Dermis blood vessel endothelial cell (primary cell): ENCODE data around the gene ANKLE2. TPM values are rescaled to one million over a fixed set of nuclear protein-coding genes. Genes with fewer than 3 reads are reported as not detected.
"Not testable (repeated sequence)": the region's sequence is repeated elsewhere in the genome, so short reads cannot be mapped to it uniquely, and the experiment has no call there.

Experiments used
- DNase-seq: peaks from one replicate; pipeline ENCODE4 v3.0.0; 2010
- total RNA-seq: library from RNA; depleted of rRNA; stranded (reverse); fragments of >200 nt; gene quantifications from 2 replicates; pipeline ENCODE4 v1.2.3, GENCODE V29; 2014

Gene ANKLE2
- 51.6 and 61.6 TPM in 2 replicates for total RNA-seq

DNA sequence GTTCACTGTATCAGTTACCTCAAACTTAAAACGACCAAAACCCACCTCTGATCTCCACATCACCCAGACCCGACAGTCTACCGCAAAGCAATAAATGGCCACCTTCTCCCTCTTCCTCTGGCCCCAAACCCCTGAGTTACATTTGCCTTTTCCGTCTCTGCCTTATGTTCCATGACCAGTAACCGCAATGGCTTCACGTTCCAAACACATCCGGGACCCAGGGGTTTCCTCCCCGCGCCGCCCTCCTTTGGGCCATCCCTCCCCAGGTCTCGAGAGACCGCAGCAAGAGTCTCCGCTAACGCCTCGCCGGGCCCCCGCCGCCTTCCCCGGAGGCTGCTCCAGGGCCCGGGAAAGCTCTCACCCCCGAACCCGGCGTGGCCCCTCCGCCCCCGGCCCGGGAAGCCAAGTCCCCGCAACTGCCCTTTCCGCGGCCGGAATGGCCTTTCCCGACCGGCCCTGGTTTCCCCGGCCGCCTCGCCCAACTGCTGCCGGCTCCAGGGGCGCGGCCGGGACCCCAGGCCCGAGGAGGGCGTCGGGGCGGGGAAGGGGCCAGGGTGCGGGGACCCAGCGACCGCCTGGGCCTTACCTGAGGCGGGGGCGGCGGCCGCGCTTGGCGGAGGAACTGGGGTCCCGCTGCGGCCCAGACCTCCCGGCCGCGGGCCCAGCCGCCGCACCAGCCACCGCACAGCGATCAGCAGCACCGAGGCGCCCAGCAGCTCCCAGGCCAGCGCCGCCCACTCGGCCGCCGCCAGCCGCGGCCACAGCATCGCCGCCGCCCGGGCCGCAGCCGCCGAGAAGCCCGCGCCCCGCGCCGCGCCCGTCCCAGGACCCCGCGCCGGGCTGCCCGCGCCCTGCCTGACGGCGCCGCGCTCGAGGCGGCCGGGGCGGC lies at the start of gene ANKLE2:
Gene ANKLE2, minus strand, starts transcription at position 801 of the 889 bp plus-strand sequence. Its CDS starts 34 bp downstream, at position 767.
- peak; percentile 70 for DNase-seq

DNA sequence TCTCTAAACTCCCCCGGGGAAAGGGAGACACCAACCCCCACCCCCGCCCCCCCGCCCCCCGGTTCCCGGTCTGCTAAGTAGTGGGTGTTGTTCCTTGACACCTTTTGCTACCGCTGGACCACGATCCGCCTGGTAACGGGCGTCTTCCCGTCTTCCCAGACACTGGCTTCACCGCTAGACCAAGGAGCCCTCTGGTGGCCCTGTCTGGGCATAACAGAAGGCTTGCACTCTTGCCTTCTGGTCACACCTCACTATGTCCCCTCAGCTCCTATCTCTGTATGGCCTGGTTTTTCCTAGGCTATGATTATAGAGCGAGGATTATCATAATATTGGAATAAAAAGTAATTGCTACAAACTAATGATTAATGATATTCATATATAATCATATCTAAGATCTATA lies 47.8 kb upstream of the ANKLE2 start:
- DNase-seq, result peak; percentile 41

DNA sequence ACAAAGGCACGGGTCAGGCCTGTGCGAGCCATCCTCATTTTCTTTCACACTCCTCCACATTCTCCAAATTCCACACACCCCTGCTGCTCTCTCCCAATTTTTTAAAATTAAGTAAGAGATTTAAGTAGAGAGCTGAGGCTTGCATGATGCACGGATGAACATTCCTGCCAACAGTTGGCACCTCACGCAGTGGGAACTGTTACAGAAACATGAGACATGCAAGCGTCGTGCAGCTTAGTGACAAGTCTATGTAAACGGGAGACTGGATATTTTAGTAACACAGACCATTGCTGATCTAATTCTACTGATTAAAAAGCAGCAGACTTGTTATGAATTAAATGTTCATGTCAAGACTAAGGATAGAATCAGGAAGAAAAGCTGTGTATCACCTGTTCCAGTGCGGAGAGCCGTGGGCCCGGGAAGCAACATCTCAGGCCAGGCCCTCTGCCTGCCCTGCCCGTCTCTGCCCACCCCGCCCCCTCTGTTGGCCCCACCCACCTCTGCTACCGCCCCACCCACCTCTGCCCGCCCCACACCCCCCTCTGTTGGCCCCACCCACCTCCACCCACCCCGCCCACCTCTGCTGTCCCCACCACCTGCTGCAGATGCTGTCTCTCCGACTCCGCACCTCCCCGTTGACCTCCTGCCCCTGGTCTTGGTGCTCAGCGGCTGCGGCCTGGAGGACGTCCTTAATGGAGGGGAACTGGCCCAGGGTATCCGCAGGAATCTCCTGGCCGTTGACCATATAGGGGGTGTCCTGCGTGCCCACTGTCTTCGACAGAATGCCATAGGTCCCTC lies 45.9 kb upstream of the ANKLE2 start:
- DNase-seq, result no peak

DNA sequence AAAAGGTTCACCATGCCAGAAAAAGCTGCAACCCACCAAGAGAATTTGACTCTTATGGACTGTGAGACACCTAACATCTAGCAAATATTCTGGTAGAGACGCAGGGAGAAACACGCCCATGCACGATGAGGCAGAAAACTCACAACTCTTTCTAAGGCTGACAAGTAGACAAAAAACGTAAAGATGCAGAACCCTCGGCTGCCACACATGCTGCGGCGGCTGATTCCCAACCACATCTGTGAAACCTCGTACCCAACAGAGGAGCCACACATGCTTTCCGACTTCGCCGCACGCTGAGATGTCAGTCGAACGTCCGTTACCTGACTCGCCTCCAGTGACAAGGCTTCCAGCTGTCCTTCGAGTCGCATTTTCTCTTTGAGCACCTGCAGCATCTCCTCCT lies 45.2 kb upstream of the ANKLE2 start:
- no peak for DNase-seq

DNA sequence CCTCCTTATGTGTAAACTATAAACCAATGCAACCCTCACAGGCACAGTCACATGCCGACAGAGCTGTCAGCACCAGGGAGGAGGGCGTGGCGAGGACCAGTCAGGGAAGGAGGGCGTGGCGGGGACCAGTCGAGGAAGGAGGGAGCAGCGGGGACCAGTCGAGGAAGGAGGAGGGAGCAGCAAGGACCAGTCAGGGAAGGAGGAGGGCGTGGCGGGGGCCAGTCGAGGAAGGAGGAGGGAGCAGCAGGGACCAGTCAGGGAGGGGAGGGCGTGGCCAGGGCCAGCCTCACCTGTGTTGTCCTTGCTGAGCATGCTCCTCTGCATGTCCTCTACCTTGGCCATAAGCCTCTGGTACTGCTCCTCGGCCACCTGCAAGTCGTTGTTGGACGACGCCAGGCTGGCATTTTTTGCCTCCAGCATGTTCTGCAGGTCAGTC lies 42.8 kb upstream of the ANKLE2 start:
- no peak for DNase-seq

DNA sequence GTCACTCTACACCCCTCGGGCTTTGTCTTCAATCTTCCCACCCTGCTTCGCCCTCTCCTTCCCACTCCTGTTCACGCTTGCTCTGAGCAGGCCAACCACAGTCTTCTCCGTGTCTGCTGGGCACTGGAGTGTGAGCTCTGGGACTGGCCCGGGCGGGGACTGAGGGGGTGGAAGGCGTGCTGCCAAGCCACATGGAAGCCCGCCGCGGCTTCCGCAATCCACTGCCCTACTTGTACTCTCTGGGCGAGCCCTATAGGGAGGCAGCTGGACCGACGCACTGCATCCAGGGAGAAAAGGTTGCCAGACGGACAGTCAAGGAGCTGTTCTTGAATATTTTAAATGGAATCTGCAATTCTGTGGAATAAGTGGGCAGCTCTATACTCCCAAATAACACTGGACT lies 42.3 kb upstream of the ANKLE2 start:
- DNase-seq, result no peak

DNA sequence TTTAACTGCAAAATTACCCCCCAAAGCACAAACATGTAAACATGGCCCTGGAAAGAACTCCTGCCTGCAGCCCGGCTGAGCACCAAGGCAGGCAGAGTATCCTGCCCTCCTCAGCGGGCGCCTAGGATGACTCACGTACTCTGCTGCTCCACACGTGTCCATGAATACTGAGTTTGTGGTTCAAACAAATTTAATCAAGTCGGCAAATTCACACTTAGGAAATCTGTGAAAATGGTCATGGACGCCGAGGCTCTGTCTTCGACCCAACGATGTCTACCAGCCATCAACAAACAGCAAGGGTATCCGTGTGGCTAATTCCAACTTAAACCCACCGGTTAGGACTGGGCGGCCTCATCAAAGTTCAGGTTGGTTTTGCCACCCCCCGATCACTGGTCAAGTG lies 41.5 kb upstream of the ANKLE2 start:
- no peak for DNase-seq

DNA sequence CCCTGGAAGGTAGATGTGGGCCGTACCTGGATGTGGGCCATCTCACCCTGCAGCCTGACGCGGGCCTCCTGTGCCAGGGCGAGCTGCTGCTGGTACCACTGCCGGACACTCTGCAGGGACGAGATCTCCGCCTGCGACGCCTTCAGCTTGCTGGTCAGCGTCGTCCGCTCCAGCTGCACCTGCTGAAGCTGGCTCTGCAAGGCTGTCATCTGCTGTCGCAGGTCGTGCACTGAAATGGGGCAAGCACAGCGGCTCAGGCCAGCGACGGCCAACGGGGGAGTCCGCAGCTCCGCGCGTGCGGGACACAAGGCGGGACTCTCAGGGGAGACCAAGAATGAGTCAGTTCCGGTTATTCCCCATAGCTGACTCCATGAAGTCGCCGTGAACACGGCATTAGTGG lies 40.1 kb upstream of the ANKLE2 start:
- no peak for DNase-seq

DNA sequence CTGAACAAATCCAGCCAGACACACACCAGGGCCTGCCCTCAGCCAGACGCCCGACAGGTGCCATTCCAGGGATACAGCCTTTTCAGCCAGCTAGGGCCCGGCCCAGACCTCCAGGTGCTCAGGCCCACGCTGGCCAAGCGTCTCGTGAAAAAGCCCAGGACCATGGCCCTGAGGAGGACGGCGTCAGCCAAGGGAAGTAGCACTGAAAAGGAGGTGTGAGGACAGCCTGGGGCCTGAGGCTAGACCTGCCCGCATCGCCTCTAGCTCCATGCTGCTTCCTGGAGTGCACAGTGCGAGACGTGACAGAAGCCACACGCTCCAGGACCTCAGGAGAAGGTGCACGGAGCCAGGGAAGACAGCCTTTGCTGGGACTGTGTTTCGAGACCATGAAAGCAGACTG lies 37.2 kb upstream of the ANKLE2 start:
- DNase-seq, result no peak

DNA sequence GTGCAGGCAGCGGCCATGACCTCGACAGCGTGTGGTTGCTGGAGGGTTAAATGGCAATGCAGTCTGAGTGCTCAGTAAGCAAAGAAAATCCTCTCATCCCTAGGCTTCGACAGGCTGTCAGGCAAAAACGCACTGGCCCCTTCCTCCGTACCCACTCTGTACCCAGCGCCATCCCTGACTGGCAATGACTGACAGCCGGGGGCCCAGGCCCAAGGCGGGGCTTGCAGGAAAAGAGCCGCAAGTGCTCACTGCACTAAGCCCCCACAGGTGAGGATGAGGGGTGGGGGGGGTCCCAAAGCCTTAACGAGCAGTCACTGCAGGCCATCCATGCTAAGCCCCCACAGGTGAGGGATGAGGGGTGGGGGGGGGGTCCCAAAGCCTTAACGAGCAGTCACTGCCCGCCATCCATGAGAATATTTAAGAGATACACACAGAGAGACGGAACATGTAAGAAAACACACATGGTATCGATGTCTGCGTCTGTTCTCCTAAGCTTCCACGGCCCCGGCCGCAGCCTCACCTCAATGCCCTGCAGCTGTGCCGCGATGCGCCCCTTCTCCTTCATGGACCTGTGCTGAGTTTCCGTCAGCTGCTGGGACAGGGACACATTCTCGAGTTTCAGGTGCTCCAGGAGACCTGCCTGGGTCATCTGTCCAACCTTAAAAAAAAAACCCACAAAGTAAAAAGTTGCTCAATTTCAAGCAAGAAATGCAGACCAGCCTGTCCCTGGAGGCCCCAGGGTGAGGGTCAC lies 36.4 kb upstream of the ANKLE2 start:
- DNase-seq, result no peak

DNA sequence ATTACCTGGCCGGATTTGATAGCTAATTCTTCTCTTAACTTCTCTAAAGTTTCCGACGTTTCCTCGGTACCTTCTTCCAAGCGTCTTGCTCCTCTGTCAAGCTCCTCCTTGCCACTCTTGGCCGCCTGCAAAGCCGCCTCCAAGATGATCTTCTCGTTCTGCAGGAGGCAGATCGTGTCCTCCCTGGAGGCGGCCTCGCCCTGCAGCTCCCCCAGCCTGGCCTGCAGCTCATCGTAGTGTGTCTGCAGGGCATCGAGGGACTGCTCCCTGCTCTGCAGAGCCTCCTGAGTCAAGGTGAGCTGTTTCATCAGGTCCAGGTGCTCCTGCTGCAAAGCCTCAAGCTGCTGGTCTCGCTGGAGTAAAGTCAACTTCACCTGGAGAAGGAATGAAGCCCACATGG lies 34.2 kb upstream of the ANKLE2 start:
- DNase-seq, result no peak

DNA sequence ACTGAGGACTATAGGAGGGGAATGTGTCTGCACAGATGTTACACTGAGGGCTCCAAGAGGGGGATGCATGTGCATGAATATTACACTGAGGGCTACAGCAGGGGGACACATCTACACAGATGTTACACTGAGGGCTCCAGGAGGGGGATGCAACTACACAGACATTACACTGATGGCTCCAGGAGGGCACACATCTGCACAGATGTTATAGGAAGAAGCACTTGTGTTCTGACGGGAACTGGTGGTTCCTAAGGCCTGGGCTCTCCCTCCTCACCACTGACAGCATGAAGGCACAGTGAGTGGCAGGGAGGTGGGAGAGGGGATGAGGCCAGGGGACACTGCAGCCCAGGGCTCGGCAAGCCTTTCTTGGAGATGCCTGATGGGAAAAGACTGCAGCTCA lies 30.3 kb upstream of the ANKLE2 start:
- DNase-seq, result not testable (repeated sequence)

DNA sequence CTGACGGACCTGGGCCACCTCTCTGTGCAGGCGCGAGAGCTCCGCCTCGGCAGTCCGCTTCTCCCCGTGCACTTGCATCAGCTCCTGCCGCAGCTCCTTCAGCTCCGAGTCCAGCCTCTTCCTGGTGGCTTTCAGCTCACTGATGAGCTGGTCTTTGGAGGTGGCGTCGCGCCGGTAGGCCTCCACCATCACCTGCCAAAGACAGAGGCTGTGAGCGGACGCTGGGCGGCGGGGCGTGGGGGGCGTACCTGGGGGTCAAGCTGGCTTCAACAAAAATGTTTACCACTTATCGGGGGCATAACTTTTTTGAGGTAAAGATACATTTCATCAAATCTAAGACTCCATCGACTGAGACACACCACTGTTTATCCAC lies 27.5 kb upstream of the ANKLE2 start:
- no peak for DNase-seq

DNA sequence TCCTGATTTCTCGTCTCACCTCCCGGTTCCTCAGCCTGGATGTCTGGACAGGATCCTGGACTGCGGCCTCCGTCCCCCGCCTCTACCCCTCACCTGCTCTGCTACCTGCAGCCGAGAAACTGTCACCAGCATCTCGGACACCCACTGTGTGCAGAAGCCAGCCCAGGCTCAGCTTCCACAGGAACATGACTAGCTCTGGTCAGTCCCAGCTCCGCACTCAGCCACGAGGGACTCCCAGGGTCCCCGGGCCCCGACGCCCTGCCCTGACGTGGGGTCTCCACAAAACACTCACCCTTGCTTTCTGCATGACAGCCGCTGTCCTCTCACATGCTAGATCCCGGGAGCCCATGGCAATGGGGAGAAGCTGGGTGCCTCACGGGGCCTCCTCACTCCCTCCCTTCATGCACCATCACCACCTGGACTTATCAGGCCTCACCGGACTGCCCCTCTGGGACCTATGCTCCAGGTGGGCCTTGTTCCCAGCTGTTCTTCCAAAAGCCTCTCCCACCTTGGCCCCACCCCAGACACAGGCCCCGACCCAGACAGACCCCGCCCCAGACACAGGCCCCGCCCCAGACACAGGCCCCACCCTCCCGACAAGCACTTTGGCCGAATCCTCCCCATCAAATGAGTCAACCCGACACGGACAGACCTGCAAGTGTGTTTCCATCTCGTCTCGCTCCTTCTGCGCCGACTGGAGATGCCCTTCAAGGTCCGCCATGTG lies 26.9 kb upstream of the ANKLE2 start:
- DNase-seq, result no peak

DNA sequence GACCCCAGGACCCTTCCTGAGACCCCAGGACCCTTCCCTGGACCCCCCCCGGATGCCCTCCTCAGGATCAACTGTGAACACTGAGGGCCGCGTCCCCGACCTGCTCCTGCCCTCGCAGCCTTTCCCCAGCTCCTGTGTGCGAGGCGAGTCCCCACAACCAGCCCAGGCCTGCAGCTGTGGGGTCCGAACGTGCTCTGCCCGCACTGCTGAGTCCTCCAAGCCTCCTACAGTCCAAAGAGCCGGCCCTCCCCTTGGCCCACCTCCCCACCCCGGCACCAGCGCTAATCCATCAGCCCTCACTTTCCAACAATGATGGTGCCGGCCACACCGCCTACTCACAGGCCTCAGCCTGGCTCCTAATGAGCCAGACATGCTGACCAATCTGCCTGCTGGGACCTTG lies 26.2 kb upstream of the ANKLE2 start:
- no peak for DNase-seq

DNA sequence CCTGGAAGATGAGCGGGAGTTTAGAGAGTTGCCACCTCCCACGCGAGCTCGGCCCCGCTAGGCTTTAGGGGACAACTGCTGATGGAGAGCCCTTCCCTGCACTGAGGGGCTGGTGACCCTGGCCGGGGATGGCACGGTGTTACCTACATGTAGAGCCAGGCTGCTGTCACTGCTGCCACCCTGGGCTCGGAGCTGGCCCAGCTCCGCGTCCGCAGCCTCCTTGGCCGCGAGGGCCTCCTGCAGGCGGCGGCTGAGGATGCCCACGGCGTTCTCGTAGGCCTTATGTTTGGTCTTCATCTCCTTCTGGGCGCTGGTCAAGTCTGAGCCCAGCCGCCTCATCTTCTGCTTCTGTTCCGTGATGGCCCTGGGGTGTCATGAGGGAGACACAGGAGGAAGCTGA lies 24.6 kb upstream of the ANKLE2 start:
- no peak for DNase-seq

DNA sequence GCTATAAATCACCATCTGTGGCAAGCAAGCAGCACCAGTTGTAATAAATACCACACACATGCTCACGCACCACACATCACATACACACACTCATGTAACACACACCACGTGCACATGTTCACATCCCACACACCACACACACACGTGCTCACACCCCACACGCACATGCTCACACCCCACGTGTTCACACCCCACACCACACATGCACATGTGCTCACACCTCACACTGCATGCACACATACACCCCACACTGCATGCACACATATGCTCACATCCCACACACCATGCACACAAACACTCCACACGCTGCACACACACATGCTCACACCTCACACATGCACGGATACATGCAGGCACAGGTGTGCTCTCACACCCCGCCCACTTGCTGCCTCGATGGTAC lies 22.9 kb upstream of the ANKLE2 start:
- no peak for DNase-seq

DNA sequence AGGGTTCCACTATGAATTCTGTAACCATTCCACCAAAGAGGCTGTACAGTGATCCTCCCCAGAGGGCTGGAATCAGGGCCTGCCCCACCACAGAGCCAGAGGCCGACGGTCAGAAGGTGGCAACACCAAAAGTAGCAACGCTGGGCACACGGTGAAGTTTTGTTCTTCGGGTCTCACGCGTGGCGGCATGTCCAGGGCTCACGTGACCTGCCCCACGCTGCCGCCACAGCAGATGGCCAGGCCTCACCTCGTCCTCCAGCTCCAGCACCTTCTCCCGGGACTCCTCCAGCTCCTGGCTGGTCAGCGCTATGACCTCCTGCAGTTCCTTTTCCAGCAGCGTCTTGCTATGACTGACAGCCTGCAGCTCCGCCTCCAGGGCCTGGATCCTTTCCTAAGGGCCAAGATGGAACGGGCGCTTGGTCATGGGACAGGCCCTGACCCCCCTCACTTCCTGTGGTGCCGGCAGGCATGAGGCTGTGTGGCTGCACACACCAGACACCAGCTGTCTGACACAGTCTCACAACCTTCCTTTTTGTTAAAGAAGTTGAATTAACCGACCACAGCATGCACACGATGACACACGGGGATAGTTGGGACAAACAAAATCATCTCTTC lies 22.4 kb upstream of the ANKLE2 start:
- DNase-seq, result peak; percentile 15

DNA sequence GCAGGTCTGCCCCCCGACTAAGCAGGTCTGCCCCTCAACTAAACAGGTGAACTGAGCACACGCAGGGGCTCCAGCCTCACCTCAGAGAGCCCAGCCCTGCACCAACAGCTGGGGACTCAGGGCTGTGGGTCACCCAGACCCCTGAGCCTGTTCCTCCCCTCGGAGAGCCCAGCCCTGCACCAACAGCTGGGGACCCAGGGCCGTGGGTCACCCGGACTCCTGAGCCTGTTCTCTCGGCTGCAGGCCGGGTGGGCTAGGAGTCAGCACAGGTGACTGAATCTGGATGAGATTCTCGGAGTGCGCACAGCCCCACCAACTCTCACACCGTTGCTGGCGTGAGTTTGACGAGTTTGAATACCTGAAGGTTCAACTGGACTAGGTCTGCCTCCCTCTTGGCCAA lies 20.3 kb upstream of the ANKLE2 start:
- DNase-seq, result no peak

DNA sequence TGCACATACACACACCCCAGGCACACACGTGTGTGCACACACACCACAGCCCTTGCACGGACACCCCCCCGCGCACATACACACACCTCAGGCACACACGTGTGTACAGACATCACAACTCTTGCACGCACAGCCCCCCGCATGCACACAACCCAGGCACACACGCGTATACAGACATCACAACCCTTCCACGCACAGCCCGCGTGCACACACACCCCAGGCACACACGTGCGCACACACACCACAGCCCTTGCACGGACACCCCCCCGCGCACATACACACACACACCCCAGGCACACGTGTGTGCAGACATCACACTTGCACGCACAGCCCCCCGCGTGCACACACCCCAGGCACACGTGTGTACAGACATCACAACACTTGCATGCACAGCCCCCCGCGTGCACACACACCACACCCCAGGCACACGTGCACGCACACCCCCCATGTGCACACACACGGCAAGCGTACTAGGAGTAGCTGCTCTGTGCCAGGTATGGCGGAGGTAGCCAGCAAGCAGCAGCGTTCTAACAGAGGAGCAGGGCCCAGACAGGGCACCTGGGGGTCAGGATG lies 18.2 kb upstream of the ANKLE2 start:
- DNase-seq, result no peak

DNA sequence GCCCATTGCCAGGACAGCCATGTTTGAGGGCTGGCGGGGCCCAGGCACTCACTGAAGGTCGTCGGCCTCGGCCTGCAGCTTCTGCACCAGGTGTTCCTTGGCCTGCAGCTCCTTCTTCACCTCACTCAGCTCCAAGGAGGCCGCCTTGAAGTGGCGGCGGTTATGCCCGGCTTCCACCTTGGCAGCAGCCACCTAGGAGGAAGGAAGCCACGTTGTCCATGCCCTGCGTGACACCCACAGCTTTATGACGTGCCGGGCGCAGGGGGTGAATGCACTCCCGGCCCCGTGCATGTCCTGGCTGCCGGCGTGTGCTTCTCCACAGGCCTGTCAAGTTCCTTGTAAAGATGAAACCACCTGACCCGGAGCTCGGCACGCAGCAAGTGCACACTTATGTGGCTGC lies 16.0 kb upstream of the ANKLE2 start:
- DNase-seq, result no peak
